HL-60 (cell line): Measurements from ENCODE around the gene ZSWIM4.

Experiments used
- DNase-seq, 2 experiments: peaks; one replicate each; pipeline ENCODE4 v3.0.0-alpha.2; 2010 to 2020; ENCODE audit warnings: low read depth in 1 of 2, low spot score in 1 of 2
- H3K27ac ChIP-seq: fragments of 250-450 bp; sonication (Bioruptor Pico); replicated peaks from 2 replicates; pipeline ENCODE4 v1.5.1; 2020; ENCODE audit warnings: mild to moderate bottlenecking, moderate library complexity
- H3K27me3 ChIP-seq: fragments of 250-450 bp; sonication (Bioruptor Pico); 2 replicates; pipeline ENCODE4 v1.5.1; 2021; ENCODE audit warnings: mild to moderate bottlenecking, moderate library complexity; ENCODE audit not compliant: insufficient read depth, poor library complexity, severe bottlenecking
- H3K4me3 ChIP-seq: replicated peaks from 2 replicates; pipeline ENCODE4 v1.5.1; 2011; ENCODE audit warnings: mild to moderate bottlenecking, control low read depth, low read length; ENCODE audit not compliant: insufficient read depth
- CTCF ChIP-seq: IDR thresholded peaks from one replicate; pipeline ENCODE4 v1.5.1; 2011; ENCODE audit warnings: low read length, control low read depth, inconsistent platforms; ENCODE audit not compliant: insufficient read depth
- GABPA ChIP-seq: IDR thresholded peaks from 2 replicates; pipeline ENCODE4 v1.6.1; 2012; ENCODE audit warnings: low read depth
- POLR2AphosphoS5 ChIP-seq: IDR thresholded peaks from 2 replicates; pipeline ENCODE4 v1.6.1; 2012; ENCODE audit warnings: low read depth
- REST ChIP-seq: IDR thresholded peaks from 2 replicates; pipeline ENCODE4 v1.6.1; 2012; ENCODE audit warnings: low read depth; ENCODE audit not compliant: insufficient replicate concordance
- SPI1 ChIP-seq: IDR thresholded peaks from 2 replicates; pipeline ENCODE4 v1.6.1; 2012; ENCODE audit warnings: low read depth, mild to moderate bottlenecking, borderline replicate concordance

The ZSWIM4 gene

DNA sequence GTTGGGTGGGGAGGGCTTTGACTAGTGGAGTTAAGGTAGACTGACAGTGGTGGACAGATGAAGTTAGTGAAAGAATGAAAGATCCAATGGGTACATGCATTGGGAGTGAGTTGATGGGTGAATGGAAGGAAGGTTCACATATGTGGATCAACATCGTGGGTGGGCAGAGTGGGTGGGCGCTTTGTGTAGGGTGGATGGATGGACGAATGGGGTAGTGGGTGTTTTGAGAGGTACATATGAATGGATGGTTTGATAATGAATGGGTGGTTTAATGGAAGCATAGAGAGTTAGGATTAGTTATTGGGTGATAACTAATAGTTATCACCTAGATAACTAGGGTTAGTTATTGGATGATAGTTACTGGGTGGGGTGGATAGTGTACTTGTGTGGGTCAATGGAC lies 11.5 kb downstream of the ZSWIM4 start:
- H3K27me3 ChIP-seq = no peaks in the 10 kb centered on the region
- H3K4me3 ChIP-seq = no peak overlapping the region
- no peak overlapping the region for H3K27ac ChIP-seq
- TF ChIP-seq GABPA = no peak
- no peak for TF ChIP-seq POLR2AphosphoS5
- TF ChIP-seq REST = no peak
- no peak for TF ChIP-seq CTCF
- TF ChIP-seq SPI1 = no peak
- no peak for DNase-seq

- no peaks in the 10 kb centered on the region for H3K27me3 ChIP-seq
- DNase-seq = no peak
- TF ChIP-seq GABPA (no peak), SPI1 (no peak), POLR2AphosphoS5 (no peak), REST (no peak), CTCF (no peak)
- H3K27ac ChIP-seq = no peak overlapping the region
- H3K4me3 ChIP-seq = no peak overlapping the region
Measured at GRCh38 chr19:13807421-13808021, 12.3 kb downstream of the ZSWIM4 start.

DNA sequence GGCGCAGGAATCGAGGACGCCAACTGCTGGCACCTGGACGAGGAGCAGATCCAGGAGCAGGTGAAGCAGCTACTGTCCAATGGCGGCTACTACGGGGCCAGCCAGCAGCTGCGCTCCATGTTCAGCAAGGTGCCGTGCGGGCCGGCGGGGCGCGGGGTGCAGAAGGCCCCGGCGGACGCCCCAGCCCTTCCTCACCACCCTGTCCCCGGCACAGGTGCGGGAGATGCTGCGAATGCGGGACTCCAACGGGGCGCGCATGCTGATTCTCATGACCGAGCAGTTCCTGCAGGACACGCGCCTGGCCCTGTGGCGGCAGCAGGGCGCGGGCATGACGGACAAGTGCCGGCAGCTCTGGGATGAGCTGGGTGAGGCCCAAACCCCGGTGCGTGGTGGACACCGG lies 13.6 kb downstream of the ZSWIM4 start:
- H3K27me3 ChIP-seq = no peaks in the 10 kb centered on the region

More for the DNA sequence above, 13.6 kb downstream of the ZSWIM4 start:
- TF ChIP-seq POLR2AphosphoS5 = no peak
- no peak for TF ChIP-seq GABPA
- TF ChIP-seq SPI1 = no peak
- no peak for TF ChIP-seq CTCF
- TF ChIP-seq REST = no peak
- no peak for DNase-seq
- Histone ChIP-seq H3K4me3 (no peak overlapping the region), H3K27ac (no peak overlapping the region)
